Measurements from ENCODE around the gene LSS.

Gene LSS

DNA sequence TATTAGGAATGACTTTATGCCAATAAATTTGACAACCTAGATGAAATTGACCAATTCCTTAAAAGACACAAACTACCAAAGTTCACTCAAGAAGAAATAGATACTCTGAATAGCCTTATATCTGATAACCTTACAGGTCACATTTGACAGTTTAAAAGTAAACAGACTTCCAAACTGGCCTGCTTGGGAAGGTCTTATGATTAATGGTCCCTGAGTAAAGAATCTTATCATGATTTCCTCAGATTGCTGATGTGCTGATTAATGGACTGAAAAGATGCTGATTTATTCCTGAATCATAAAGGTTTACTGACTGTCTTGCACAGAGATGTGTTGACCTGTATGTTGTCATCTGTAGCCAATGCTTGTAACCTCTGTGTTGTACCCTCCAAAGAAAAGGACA, 63.5 kb downstream of the LSS start:
- no peak for DNase-seq

GRCh38 chr21:46163380-46163779, 65.2 kb downstream of the LSS start:
- DNase-seq, result no peak

DNA sequence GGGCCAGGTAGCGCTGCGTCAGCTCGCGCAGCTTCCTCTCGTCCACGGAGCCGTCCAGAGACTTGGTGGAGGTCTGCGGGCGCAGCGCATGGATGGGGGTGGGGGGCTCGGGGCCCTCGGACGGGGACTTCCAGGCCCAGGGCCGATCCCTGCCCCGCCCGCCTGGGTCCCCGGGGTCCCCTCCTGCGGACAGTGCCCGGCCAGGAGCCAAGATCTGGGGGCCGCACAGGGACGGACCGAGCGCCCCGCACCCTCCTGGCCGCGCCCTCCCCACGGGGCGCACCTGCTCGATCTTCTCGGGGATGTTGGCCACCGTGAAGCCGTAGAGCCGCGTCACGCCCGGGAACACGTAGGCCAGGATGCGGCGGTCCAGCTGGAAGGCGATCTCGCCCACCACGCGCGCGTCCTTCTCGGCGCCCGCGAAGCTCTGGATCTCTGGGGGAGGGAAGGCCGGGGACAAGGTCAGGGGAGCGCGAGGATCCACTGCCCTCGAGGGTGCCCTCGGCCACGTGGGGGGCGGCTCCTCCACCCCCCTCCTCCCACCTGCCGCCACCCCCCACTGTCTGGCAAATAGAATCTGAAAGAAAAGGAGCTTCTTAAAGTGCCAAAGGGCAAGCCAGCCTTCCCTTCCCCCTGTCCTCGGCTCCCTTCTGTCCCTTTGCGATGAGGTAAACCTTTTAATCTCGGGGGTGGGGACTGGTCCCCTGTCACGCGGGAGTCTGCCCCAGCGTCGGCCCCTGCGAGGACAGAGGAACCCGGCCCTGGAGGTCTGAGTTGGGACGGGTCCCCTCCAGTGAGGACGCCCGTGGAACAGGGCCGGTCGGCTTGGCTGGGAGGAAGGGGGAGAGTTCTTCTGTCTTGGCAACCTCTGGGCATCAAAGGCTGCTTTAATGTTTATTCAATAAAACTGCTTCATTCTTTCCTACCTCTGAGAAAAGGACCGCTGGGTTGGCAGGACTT, 66.7 kb downstream of the LSS start:
- no peak for DNase-seq

DNA sequence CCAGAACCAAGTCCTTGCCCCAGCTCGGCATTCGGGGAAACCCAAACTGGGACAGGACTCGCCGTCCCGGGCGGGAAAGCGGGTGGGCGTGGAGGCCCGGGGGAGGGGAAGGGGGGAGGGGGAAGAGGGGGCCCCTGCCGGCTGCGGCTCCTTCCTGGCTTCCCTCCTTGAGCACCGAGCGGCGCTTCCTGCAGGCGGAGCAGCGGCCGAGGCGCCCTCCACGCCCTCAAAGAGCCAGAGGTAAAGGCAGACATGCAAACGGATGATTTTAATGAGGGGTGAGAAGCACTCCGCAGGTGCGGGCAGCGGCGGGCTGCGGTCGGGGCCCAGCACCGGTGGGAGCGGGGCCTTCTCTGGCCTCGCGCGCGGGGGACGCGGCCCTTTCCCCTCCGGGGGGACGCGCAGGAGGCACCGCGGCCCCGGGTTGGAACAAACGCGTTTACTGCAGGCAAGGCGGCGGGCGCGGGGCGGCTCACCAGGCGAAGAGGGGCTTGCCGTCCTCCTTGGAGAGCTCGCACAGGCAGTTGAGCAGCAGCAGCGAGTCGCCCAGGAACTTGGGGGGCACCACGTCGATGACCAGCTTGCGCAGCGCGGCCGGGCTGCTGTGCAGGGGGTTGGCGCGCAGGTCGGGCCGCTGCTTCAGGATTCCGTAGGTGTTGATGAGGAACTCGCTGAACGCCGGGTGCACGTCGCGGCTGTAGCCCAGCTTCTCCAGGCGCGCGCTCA, 67.5 kb downstream of the LSS start:
- DNase-seq, result no peak

GRCh38 chr21:46160657-46160906, 68.0 kb downstream of the LSS start:
- DNase-seq, result no peak

- no peak for DNase-seq
These were observed 68.5 kb downstream of the LSS start for GRCh38 chr21:46159841-46160656.

DNA sequence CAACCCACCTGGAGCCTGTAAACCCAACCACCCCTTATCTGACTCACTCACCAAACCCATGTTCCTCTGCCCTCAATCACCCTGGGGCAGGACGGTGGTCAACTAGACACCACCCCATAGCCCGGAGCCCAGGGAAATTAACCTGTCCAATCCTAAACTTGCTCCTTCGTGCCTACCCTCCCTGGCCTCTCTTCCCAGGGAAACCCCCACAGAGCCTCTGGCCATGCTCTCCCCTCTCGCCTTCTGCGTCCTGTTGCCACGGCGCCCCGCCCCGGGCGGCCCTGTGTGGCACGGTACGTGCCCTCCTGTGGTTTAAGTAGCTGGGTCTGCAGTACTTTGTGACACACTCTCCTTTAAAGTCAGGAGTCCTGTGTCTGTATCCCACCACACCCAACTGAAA, 69.2 kb downstream of the LSS start:
- DNase-seq, result no peak

DNA sequence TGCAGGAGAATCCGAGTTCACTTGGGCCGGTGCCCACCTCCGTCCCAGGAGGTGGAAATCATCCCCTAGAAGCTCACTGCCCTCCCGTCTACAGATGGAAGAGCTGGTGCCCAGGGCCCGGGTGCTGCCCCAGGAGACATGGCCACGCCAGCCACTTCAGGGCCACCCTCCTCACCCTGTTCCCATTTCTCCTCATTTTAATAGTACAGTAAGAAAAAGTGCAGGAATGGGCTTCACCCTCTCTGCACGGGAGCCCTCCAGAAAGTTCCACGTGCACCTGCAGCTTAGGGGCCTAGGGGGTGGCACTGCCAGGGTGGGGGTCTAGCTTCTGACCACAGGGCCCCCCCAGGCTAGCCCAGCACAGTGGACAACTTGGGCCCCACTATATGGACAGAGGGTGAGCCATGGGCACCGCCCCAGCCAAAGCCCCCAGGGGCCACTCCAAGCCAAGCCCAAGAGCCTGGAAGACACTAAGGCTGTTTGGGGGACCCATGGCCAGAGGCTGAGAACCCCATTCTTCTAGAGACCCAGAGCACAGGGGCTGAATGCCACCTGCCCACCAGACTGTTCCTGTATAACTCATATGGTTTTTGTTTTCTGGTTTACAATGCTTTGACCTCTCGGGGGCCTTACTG, 69.8 kb downstream of the LSS start:
- DNase-seq, result no peak

DNA sequence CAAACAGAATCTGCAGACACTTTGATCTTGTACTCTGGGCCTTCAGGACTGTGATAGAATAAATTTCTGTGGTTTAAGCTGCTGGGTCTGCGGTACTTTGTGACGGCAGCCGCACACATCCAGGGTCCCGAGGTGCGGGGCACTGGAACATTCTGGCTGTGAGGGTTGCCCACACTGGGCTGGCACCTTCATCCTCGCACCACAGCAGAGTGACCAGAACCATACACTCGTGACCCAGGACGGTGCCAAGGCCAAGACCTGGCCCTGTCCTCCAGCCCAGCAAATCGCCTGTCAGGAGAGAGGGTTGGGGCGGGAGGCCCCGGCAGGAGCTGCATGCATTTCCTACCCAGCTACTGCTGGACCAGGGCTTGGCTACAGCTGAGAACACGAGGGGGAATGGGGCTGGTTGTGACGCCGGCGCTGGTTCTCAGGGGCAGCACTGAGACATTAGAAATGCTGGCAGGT, 70.6 kb downstream of the LSS start:
- DNase-seq, result no peak

DNA sequence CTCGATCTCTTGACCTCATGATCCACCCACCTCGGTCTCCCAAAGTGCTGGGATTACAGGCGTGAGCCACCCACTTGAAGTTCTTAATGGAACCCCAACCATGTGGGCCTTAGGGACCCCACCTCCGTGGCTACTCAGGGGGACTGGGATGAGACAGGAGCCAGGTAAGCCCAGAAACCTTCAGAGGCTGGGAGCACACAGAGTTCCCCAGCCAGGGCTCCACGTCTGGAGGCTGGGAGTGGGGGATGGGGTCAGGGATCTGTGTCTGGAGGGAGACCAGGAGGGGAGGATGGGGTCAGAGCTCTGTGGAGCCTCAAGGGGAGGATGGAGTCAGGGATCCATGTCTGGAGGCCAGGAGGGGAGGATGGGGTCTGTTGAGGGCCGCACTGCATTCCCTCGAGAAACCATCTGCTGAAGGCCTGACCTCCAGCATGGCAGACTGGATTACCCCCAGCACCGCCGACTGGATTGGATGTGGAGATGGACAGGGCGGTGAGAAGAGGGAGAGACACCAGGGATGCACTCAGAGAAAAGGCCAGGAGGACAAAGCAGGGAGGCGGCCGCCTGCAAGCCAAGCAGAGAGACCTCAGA, 71.1 kb downstream of the LSS start:
- DNase-seq, result no peak

- DNase-seq, result no peak
These were observed 71.9 kb downstream of the LSS start for GRCh38 chr21:46156678-46157077.

DNA sequence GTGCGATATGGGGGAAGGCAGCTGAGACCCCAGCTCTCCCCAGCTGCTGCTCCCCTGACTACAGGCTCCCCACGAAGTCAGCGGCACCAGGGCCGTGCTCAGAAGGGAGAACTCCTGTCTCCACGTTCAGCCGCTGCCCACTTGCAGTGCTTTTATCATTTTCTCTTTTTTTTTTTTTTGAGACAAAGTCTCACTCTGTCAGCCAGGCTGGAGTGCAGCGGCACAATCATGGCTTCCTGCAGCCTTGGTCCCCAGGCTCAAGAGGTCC, 72.3 kb downstream of the LSS start:
- no peak for DNase-seq

- DNase-seq, result no peak
These were observed 72.8 kb downstream of the LSS start, which contains the start of gene FTCD for GRCh38 chr21:46155514-46156377. Gene FTCD, minus strand, starts transcription at chr21:46155579. Its CDS starts 56 bp downstream, at chr21:46155523.

- DNase-seq, result no peak
These were observed 73.5 kb downstream of the LSS start for GRCh38 chr21:46154955-46155513.

GRCh38 chr21:46154155-46154954, 74.2 kb downstream of the LSS start:
- DNase-seq, result no peak

GRCh38 chr21:46153247-46154154, 75.1 kb downstream of the LSS start:
- DNase-seq, result no peak

DNA sequence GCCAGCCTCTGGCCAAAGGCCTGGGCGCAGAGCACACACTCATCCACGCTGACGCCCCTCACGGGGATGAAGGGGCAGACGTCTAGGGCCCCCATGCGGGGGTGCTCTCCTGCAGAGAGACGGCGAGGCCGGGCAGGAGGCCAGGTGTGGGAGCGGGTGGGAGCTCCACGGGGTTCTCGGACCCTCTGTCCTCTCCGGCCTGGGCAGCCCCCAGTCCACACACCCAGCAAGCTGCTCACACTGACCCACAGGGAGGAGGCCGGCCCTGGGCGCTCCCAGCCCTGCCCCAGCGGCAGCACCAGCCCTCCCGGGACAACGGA, 75.7 kb downstream of the LSS start:
- DNase-seq, result no peak

- no peak for DNase-seq
These were observed 76.3 kb downstream of the LSS start for GRCh38 chr21:46151989-46152926.

All from NCI-H446 (cell line).